H1 (cell line): ENCODE results near the gene TYW5. TPM values are rescaled to one million over a fixed set of nuclear protein-coding genes. Genes with fewer than 3 reads are reported as not detected.

Experiments used
- CTCF ChIA-PET: fragments of 300-600 bp; sonication (Branson Sonifier 250); formaldehyde crosslinking; loops from one replicate; lab custom pipeline; 2021; ENCODE audit not compliant: partially characterized antibody; lab: Charles Lee
- POLR2A ChIA-PET: fragments of 300-600 bp; sonication (Branson Sonifier 250); formaldehyde crosslinking; loops from one replicate; lab custom pipeline; 2021; ENCODE audit warnings: inconsistent platforms; ENCODE audit not compliant: partially characterized antibody; lab: Charles Lee
- DNase-seq, 2 experiments: peaks; one replicate each; pipeline versions ENCODE4 v3.0.0 to v3.0.0-alpha.2; 2010 to 2022; ENCODE audit warnings: low spot score in 2 of 2, low read depth in 1 of 2, mixed read lengths in 1 of 2
- FAIRE-seq: peaks from 2 replicates; lab custom pipeline; 2011; peaks lifted over from hg19 to GRCh38; lab: Jason Lieb, UNC
- H2AFZ ChIP-seq: 2 replicates; pipeline ENCODE4 v1.8.1; 2012; ENCODE audit warnings: low read length, inconsistent platforms
- H2AK5ac ChIP-seq: 2 replicates; pipeline ENCODE4 v1.6.1; 2013; ENCODE audit warnings: low read depth, low read length
- H2BK120ac ChIP-seq: replicated peaks from 2 replicates; pipeline ENCODE3; 2013; ENCODE audit warnings: low read depth, low read length, inconsistent platforms
- H2BK12ac ChIP-seq: 2 replicates; pipeline ENCODE4 v1.6.1; 2013; ENCODE audit warnings: low read depth, low read length
- H2BK15ac ChIP-seq: 2 replicates; pipeline ENCODE4 v1.6.1; 2013; ENCODE audit warnings: low read length
- H2BK20ac ChIP-seq: 2 replicates; pipeline ENCODE4 v1.6.1; 2013; ENCODE audit warnings: low read length
- H2BK5ac ChIP-seq: 2 replicates; pipeline ENCODE4 v1.6.1; 2013; ENCODE audit warnings: low read depth, low read length
- H3K14ac ChIP-seq: 2 replicates; pipeline ENCODE4 v1.6.1; 2013; ENCODE audit warnings: inconsistent platforms; ENCODE audit not compliant: insufficient read length
- H3K18ac ChIP-seq: 2 replicates; pipeline ENCODE4 v1.6.1; 2013; ENCODE audit warnings: low read length; ENCODE audit errors: extremely low read depth
- H3K23ac ChIP-seq: 2 replicates; pipeline ENCODE4 v1.6.1; 2013; ENCODE audit warnings: inconsistent platforms; ENCODE audit not compliant: insufficient read length
- H3K23me2 ChIP-seq: 2 replicates; pipeline ENCODE4 v1.6.1; 2013; ENCODE audit warnings: low read depth, low read length
- H3K27ac ChIP-seq: 2 replicates; pipeline ENCODE4 v1.6.1; 2011; ENCODE audit warnings: low read depth, low read length, inconsistent platforms
- H3K27me3 ChIP-seq, 4 experiments: replicated peaks in 1 of 4; 1 replicate in 1 of 4; 2 replicates in 3 of 4; pipeline versions ENCODE4 v1.6.1 to v1.8.1; 2011 to 2013; ENCODE audit warnings: low read length in 3 of 4, mild to moderate bottlenecking in 3 of 4, inconsistent platforms in 2 of 4, mixed read lengths in 2 of 4, moderate library complexity in 1 of 4; ENCODE audit not compliant: control insufficient read depth in 3 of 4, insufficient read depth in 3 of 4; ENCODE audit errors: extremely low read depth in 1 of 4
- H3K36me3 ChIP-seq, 4 experiments: 2 replicates each; pipeline versions ENCODE4 v1.6.1 to v1.8.1; 2011 to 2013; ENCODE audit warnings: mild to moderate bottlenecking in 4 of 4, low read length in 3 of 4, moderate library complexity in 2 of 4, control low read depth in 1 of 4, inconsistent platforms in 1 of 4; ENCODE audit not compliant: insufficient read depth in 4 of 4, control insufficient read depth in 2 of 4
- H3K4ac ChIP-seq: replicated peaks from 2 replicates; pipeline ENCODE3; 2013; ENCODE audit warnings: low read length, low read depth, mixed read lengths, inconsistent platforms; ENCODE audit not compliant: insufficient read length
- H3K4me1 ChIP-seq, 4 experiments: replicated peaks in 1 of 4; 1 replicate in 1 of 4; 2 replicates in 3 of 4; pipeline versions ENCODE4 v1.6.1 to v1.8.1; 2011 to 2013; ENCODE audit warnings: low read length in 3 of 4, inconsistent platforms in 2 of 4, mixed read lengths in 1 of 4; ENCODE audit not compliant: insufficient read depth in 4 of 4, control insufficient read depth in 3 of 4
- H3K4me2 ChIP-seq, 2 experiments: 2 replicates each; pipeline versions ENCODE4 v1.6.1 to v1.8.1; 2011 to 2013; ENCODE audit warnings: low read depth in 2 of 2, low read length in 2 of 2, control low read depth in 1 of 2, inconsistent platforms in 1 of 2, mild to moderate bottlenecking in 1 of 2; ENCODE audit not compliant: insufficient read depth in 1 of 2
- H3K4me3 ChIP-seq, 4 experiments: fragments of 200-600, 300-600 bp in 1 of 4; sonication (generic), shearing (Covaris generic), sonication (Bioruptor Twin) in 1 of 4; 2 replicates each; pipeline versions ENCODE4 v1.5.1 to v1.8.1; 2011 to 2016; ENCODE audit warnings: low read length in 4 of 4, low read depth in 3 of 4, control low read depth in 2 of 4, inconsistent platforms in 2 of 4, mild to moderate bottlenecking in 2 of 4, mixed read lengths in 1 of 4, moderate library complexity in 1 of 4; ENCODE audit not compliant: insufficient read depth in 2 of 4; ENCODE audit errors: extremely low read depth in 1 of 4
- H3K56ac ChIP-seq: replicated peaks from 2 replicates; pipeline ENCODE3; 2013; ENCODE audit warnings: low read depth, mild to moderate bottlenecking, mixed read lengths, low read length, inconsistent platforms; ENCODE audit not compliant: insufficient read length
- H3K79me1 ChIP-seq: 2 replicates; pipeline ENCODE4 v1.6.1; 2013; ENCODE audit warnings: low read depth, low read length, control low read depth
- H3K79me2 ChIP-seq, 2 experiments: 2 replicates each; pipeline versions ENCODE4 v1.6.1 to v1.8.1; 2012 to 2013; ENCODE audit warnings: low read length in 2 of 2, mild to moderate bottlenecking in 2 of 2, inconsistent platforms in 1 of 2; ENCODE audit not compliant: insufficient read depth in 2 of 2, control insufficient read depth in 1 of 2
- H3K9ac ChIP-seq, 4 experiments: replicated peaks in 1 of 4; 1 replicate in 1 of 4; 2 replicates in 3 of 4; pipeline versions ENCODE4 v1.6.1 to v1.8.1; 2011 to 2013; ENCODE audit warnings: low read depth in 3 of 4, low read length in 3 of 4, control low read depth in 2 of 4, mild to moderate bottlenecking in 2 of 4, moderate library complexity in 2 of 4, inconsistent platforms in 1 of 4; ENCODE audit errors: extremely low read depth in 1 of 4
- H3K9me3 ChIP-seq, 2 experiments: 2 replicates each; pipeline versions ENCODE4 v1.6.1 to v1.8.1; 2012 to 2013; ENCODE audit warnings: mild to moderate bottlenecking in 2 of 2, moderate library complexity in 2 of 2, control low read depth in 1 of 2, inconsistent platforms in 1 of 2, low read depth in 1 of 2, low read length in 1 of 2, mixed read lengths in 1 of 2; ENCODE audit not compliant: insufficient read depth in 2 of 2
- H4K20me1 ChIP-seq, 2 experiments: replicated peaks in 1 of 2; 2 replicates each; pipeline versions ENCODE3 to v1.8.1; 2011 to 2013; ENCODE audit warnings: inconsistent platforms in 2 of 2, low read length in 2 of 2, mild to moderate bottlenecking in 1 of 2; ENCODE audit not compliant: insufficient read depth in 2 of 2, control insufficient read depth in 1 of 2
- H4K5ac ChIP-seq: 2 replicates; pipeline ENCODE4 v1.6.1; 2013; ENCODE audit warnings: low read length, low read depth, mixed read lengths, inconsistent platforms; ENCODE audit not compliant: insufficient read length
- H4K8ac ChIP-seq: 2 replicates; pipeline ENCODE4 v1.8.0; 2013; ENCODE audit warnings: mild to moderate bottlenecking, moderate library complexity, low read length, inconsistent platforms; ENCODE audit not compliant: insufficient read depth; ENCODE audit errors: extremely low read depth
- H4K91ac ChIP-seq: replicated peaks from 2 replicates; pipeline ENCODE3; 2013; ENCODE audit warnings: low read length, mixed read lengths, inconsistent platforms; ENCODE audit not compliant: insufficient read length
- BCL11A ChIP-seq, 2 experiments: IDR thresholded peaks; one replicate each; pipeline ENCODE4 v1.6.1; 2011; ENCODE audit warnings: low read depth in 2 of 2, low read length in 2 of 2, mild to moderate bottlenecking in 2 of 2
- CTBP2 ChIP-seq: IDR thresholded peaks from 2 replicates; pipeline ENCODE4 v1.7.0; 2011; ENCODE audit warnings: borderline replicate concordance, mild to moderate bottlenecking, moderate library complexity, mixed read lengths, low read length; ENCODE audit not compliant: insufficient read depth, insufficient read length
- EGR1 ChIP-seq: IDR thresholded peaks from 2 replicates; pipeline ENCODE4 v1.6.1; 2011; ENCODE audit warnings: low read depth, low read length, borderline replicate concordance
- GTF2F1 ChIP-seq: IDR thresholded peaks from 2 replicates; pipeline ENCODE4 v1.6.1; 2012; ENCODE audit warnings: low read depth, low read length, improper control_type of control experiment, borderline replicate concordance
- JUN ChIP-seq: IDR thresholded peaks from 2 replicates; pipeline ENCODE4 v1.6.1; 2011; ENCODE audit warnings: low read depth, mild to moderate bottlenecking, improper control_type of control experiment, low read length
- KDM4A ChIP-seq: IDR thresholded peaks from one replicate; pipeline ENCODE4 v1.7.1; 2012; ENCODE audit warnings: low read depth, mild to moderate bottlenecking, moderate library complexity, low read length, inconsistent platforms; ENCODE audit not compliant: severe bottlenecking
- NRF1 ChIP-seq: IDR thresholded peaks from 2 replicates; pipeline ENCODE4 v1.6.1; 2011; ENCODE audit warnings: mild to moderate bottlenecking, low read depth, low read length, improper control_type of control experiment
- POLR2AphosphoS5 ChIP-seq: IDR thresholded peaks from 2 replicates; pipeline ENCODE4 v1.6.1; 2011; ENCODE audit warnings: low read depth, low read length
- RBBP5 ChIP-seq: IDR thresholded peaks from 2 replicates; pipeline ENCODE4 v1.7.1; 2012; ENCODE audit warnings: low read depth, mild to moderate bottlenecking, inconsistent platforms, low read length, moderate library complexity, borderline replicate concordance
- SIN3A ChIP-seq, 2 experiments: IDR thresholded peaks in 1 of 2; conservative IDR thresholded peaks in 1 of 2; 2 replicates each; pipeline ENCODE4 v1.6.1; 2011 to 2012; ENCODE audit warnings: low read length in 2 of 2, improper control_type of control experiment in 1 of 2, low read depth in 1 of 2, mild to moderate bottlenecking in 1 of 2
- SIRT6 ChIP-seq: IDR thresholded peaks from one replicate; pipeline ENCODE4 v1.7.1; 2012; ENCODE audit warnings: low read length, inconsistent platforms
- WGBS, 2 experiments: shearing (Covaris generic) in 1 of 2; methylation state at CpG; one replicate each; pipeline versions ENCODE4 v1.1.6 to v1.1.7; 2013 to 2015; ENCODE audit warnings: low lambda C conversion rate in 2 of 2, mixed read lengths in 2 of 2, inconsistent platforms in 1 of 2, low coverage in 1 of 2, missing lambda C conversion rate in 1 of 2; ENCODE audit not compliant: insufficient replicate concordance in 2 of 2, insufficient coverage in 1 of 2, insufficient read length in 1 of 2; ENCODE audit errors: extremely low coverage in 1 of 2, missing lambda C conversion rate in 1 of 2; 5-methylcytosine and 5-hydroxymethylcytosine counted together
- polyA plus RNA-seq, 7 experiments: library from polyadenylated mRNA; depleted of rRNA in 3 of 7; stranded (reverse) in 5 of 7; unstranded in 2 of 7; fragments of >200 nt in 5 of 7; fragments of 200-250 nt in 2 of 7; gene quantifications; 1 replicate in 5 of 7; 2 replicates in 1 of 7; 4 replicates in 1 of 7; pipeline versions ENCODE4 v1.2.1 to v1.2.3, GENCODE V29; 2011 to 2013; ENCODE audit warnings: missing spikeins in 2 of 7, mixed read lengths in 2 of 7
- total RNA-seq: library from RNA; stranded (reverse); fragmentation: NEBNext Ultra II Directional; extraction: Animal tissue kit (Norgen Biotek cat#: 25700); gene quantifications from 2 replicates; pipeline ENCODE4 v1.2.1, GENCODE V29; 2021
- TF ChIP-seq, protein P1 (sequence below): IDR thresholded peaks from 2 replicates; pipeline ENCODE4 v1.6.1; 2011; ENCODE audit warnings: low read length, improper control_type of control experiment

TYW5 gene
- total and polyA plus RNA-seq, 2 of the 8 experiments (the other 6 are each of a cell fraction or from before 2014, with no cell fraction given) = 5.4 to 11.3 TPM

- no peak overlapping the region for H2BK120ac ChIP-seq
- H3K79me2 ChIP-seq = no peaks in the 10 kb centered on the region
- H2AK5ac ChIP-seq = no peak overlapping the region
- H3K23me2 ChIP-seq = no peaks in the 10 kb centered on the region
- DNase-seq = no peak
- no peak overlapping the region for H3K4me2 ChIP-seq
- 0 out of 4 replicates have a peak, but pooled peaks cover 0 to under 1% of the 10 kb centered on the region in 2 experiments for H3K9me3 ChIP-seq
- H3K4me3 ChIP-seq = no peak overlapping the region
- no peak overlapping the region for H2BK12ac ChIP-seq
- H3K14ac ChIP-seq = no peak overlapping the region
- no peak overlapping the region for H4K91ac ChIP-seq
- CTCF ChIA-PET = interaction anchor here (0.8 kb wide), 1 partner anchor 27 kb away, joined by 3 read pairs; the partner anchor contains the start of gene C2orf69
- no peak overlapping the region for H3K23ac ChIP-seq
- H3K27me3 ChIP-seq = no peaks in the 10 kb centered on the region
- H3K9ac ChIP-seq = no peak overlapping the region
- H3K56ac ChIP-seq = no peak overlapping the region
- 92% methylated on average over 6 of the region's 6 CpGs; no CpG with 5 or more reads in 1 of the 2 experiments for WGBS, 2 experiments
- H2BK15ac ChIP-seq = no peak overlapping the region
- no peaks in the 10 kb centered on the region for H3K79me1 ChIP-seq
- no peak overlapping the region for H2BK20ac ChIP-seq
- FAIRE-seq = no peak
- H4K20me1 ChIP-seq = no peaks in the 10 kb centered on the region
- POLR2A ChIA-PET = no interaction called here
- H3K4me1 ChIP-seq = no peaks in the 10 kb centered on the region
- H4K8ac ChIP-seq = no peak overlapping the region
- no peak overlapping the region for H3K27ac ChIP-seq
- no peak overlapping the region for H2BK5ac ChIP-seq
- no peak overlapping the region for H3K4ac ChIP-seq
- H3K36me3 ChIP-seq = no peaks in the 10 kb centered on the region
- no peak overlapping the region for H4K5ac ChIP-seq
- H3K18ac ChIP-seq = no peak overlapping the region
- no peak overlapping the region for H2AFZ ChIP-seq
- no peak for TF ChIP-seq POLR2AphosphoS5
- TF ChIP-seq SIRT6 = no peak
- TF ChIP-seq NRF1 = no peak
- no peak for TF ChIP-seq JUN
- no peak for TF ChIP-seq KDM4A
- no peak for TF ChIP-seq EGR1
- TF ChIP-seq RBBP5 = no peak
- no peak for TF ChIP-seq BCL11A (IDR thresholded peaks at IDR 0.05; ENCODE audit: low read depth in 2 of 2, low read length in 2 of 2)
- TF ChIP-seq, protein P1, sequence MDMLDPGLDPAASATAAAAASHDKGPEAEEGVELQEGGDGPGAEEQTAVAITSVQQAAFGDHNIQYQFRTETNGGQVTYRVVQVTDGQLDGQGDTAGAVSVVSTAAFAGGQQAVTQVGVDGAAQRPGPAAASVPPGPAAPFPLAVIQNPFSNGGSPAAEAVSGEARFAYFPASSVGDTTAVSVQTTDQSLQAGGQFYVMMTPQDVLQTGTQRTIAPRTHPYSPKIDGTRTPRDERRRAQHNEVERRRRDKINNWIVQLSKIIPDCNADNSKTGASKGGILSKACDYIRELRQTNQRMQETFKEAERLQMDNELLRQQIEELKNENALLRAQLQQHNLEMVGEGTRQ = no peak
- TF ChIP-seq GTF2F1 = no peak
- TF ChIP-seq CTBP2 = no peak
- no peak for TF ChIP-seq SIN3A (conservative IDR thresholded peaks at IDR 0.05 in 1 of 2, IDR thresholded peaks at IDR 0.05 in 1 of 2; ENCODE audit: low read depth in 1 of 2, low read length in 2 of 2)
Observed at GRCh38 chr2:199883474-199884212, 71.6 kb downstream of the TYW5 start.
